NB4 (cell line): ENCODE data around the gene ASCC3.

Experiments used
- DNase-seq: peaks from one replicate; pipeline ENCODE4 v3.0.0; 2010; ENCODE audit warnings: low read depth
- H3K4me3 ChIP-seq: one replicate; pipeline ENCODE4 v1.5.1; 2011; ENCODE audit warnings: mild to moderate bottlenecking, low read depth, low read length, moderate library complexity
- CTCF ChIP-seq: IDR thresholded peaks from one replicate; pipeline ENCODE4 v1.5.1; 2012; ENCODE audit warnings: low read depth, low read length
- MYC ChIP-seq: IDR thresholded peaks from 2 replicates; pipeline ENCODE4 v1.6.1; 2011; ENCODE audit warnings: low read depth, low read length
- POLR2A ChIP-seq: IDR thresholded peaks from 2 replicates; pipeline ENCODE4 v1.6.1; 2011; ENCODE audit warnings: mild to moderate bottlenecking; ENCODE audit not compliant: insufficient read length; ENCODE audit errors: extremely low read depth
- TF ChIP-seq, protein P1 (sequence below): IDR thresholded peaks from 2 replicates; pipeline ENCODE4 v1.6.1; 2011; ENCODE audit warnings: low read depth, low read length

ASCC3 gene

DNA sequence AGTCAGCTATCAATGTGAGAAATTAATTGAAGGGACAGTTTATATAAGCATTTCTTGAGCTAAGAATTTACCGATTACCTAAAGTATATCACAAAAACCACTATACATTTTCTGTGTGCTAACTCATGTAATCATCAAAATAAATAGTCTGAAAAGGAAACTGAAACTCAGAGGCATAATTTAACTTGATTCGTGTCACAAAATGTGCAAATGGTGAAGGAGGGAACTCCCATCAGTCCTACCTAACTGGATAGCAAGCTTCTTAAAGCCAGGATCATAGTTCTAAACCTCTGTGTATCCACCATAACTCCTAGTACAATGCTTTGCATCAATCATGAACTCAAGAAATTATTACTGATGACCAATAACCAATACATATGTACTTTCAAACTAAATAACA, 91.0 kb downstream of the ASCC3 start:
- no peak for DNase-seq
- TF ChIP-seq, protein P1, sequence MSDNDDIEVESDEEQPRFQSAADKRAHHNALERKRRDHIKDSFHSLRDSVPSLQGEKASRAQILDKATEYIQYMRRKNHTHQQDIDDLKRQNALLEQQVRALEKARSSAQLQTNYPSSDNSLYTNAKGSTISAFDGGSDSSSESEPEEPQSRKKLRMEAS = no peak
- TF ChIP-seq MYC (no peak), POLR2A (no peak), CTCF (no peak)
- no peak overlapping the region for H3K4me3 ChIP-seq

DNA sequence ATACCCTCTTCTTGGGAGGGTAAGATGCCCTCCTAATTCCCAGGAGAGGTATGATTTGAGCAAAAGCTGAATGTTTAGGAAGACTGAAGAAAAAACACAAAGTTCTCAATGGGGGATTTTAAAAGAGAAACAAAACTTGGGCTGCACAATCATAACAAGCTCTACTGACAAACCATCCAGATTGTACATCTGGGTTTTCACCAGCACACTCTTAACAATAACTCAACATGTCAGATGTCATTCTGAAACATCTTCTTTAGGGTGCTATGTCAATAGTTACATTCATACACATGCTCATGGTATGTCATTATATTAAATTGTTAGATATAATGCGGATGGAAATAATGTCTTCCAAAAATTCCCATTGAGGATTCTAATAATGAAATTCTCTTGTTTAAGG, 95.1 kb downstream of the ASCC3 start:
- H3K4me3 ChIP-seq = no peak overlapping the region
- TF ChIP-seq POLR2A (no peak), CTCF (no peak), MYC (no peak)
- TF ChIP-seq, protein P1 = no peak
- DNase-seq = no peak

GRCh38 chr6:100780648-100781047, 100.5 kb downstream of the ASCC3 start:
- no peak for TF ChIP-seq CTCF
- TF ChIP-seq POLR2A = no peak
- TF ChIP-seq MYC = no peak
- TF ChIP-seq, protein P1 = no peak
- no peak for DNase-seq
- H3K4me3 ChIP-seq = no peak overlapping the region

GRCh38 chr6:100775667-100776066, 105.5 kb downstream of the ASCC3 start:
- no peak for DNase-seq
- TF ChIP-seq POLR2A = no peak
- TF ChIP-seq CTCF = no peak
- TF ChIP-seq, protein P1 = no peak
- no peak for TF ChIP-seq MYC
- H3K4me3 ChIP-seq = no peak overlapping the region

- H3K4me3 ChIP-seq = no peak overlapping the region
- TF ChIP-seq POLR2A = no peak
- no peak for TF ChIP-seq MYC
- TF ChIP-seq CTCF = no peak
- TF ChIP-seq, protein P1 = no peak
- DNase-seq = no peak
Measured at GRCh38 chr6:100774681-100775080, 106.4 kb downstream of the ASCC3 start.
